Measurements from ENCODE around the gene RRP9.

GRCh38 chr3:51961011-51961410, 19.3 kb upstream of the RRP9 start:
- TF ChIP-seq CTCF (IDR thresholded peaks at IDR 0.05; ENCODE audit: insufficient read depth, low read length) (no peak), POLR2AphosphoS5 (IDR thresholded peaks at IDR 0.05; ENCODE audit: low read depth) (no peak)
